Urothelium cell line (cell line): ENCODE data around the gene TATDN3.
A peak's percentile ranks its signal among the peaks of the same experiment; 100 is the strongest.
"Not testable (repeated sequence)": the region's sequence is repeated elsewhere in the genome, so short reads cannot be mapped to it uniquely, and the experiment has no call there.

Source experiments
- DNase-seq: peaks from one replicate; pipeline ENCODE4 v3.0.0; 2011; ENCODE audit warnings: low spot score, mixed read lengths
- FAIRE-seq: peaks from 2 replicates; lab custom pipeline; 2011; peaks lifted over from hg19 to GRCh38; lab: Jason Lieb, UNC

Gene TATDN3

DNA sequence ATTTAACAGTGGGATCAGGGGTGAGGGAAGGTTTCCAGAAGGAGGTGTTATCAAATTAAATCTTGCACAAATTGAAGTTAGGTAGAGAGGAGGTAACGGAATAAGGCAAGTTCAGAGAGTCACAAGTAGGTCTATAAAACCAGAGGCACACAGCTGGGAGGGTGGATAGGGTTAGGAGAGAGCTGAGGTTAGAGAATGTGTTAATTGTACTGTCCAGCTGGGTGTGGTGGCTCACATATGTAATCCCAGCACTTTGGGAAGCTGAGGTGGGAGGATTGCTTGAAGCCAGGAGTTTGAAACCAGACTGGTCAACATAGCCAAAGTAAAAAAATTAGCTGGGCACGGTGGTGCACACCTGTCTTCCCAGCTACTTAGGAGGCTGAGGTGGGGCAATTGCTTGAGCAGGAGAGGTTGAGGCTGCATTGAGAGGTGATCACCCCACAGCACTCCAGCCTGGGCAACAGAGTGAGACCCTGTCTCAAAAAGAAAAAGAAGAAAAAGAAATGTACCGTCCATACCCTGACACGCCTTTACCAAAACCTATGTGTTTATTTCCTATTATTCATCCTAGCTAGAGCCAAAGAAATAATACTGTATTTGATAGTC is 35.6 kb downstream of the TATDN3 start:
- FAIRE-seq: no peak
- no peak for DNase-seq

GRCh38 chr1:212827831-212828278 is 36.2 kb downstream of the TATDN3 start:
- FAIRE-seq (no peak), DNase-seq (no peak)

- no peak for DNase-seq
- FAIRE-seq: no peak
These were observed 36.7 kb downstream of the TATDN3 start for GRCh38 chr1:212828395-212828794.

- DNase-seq, FAIRE-seq: not testable (repeated sequence)
These were observed 41.8 kb downstream of the TATDN3 start for GRCh38 chr1:212833211-212834207.

GRCh38 chr1:212838145-212838544 is 46.5 kb downstream of the TATDN3 start:
- DNase-seq (no peak), FAIRE-seq (no peak)

DNA sequence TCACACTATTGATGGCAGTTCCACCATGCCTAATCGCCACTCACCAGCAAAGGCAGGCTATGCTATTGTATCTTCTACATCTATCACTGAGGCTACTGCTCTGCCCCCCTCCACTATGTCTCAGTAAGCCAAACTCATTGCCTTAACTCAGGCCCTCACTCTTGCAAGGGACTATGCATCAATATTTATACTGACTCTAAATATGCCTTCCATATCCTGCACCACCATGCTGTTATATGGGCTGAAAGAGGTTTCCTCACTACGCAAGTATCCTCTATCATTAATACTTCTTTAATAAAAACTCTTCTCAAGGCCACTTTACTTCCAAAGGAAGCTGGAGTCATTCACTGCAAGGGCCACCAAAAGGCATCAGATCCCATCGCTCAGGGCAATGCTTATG is 52.8 kb downstream of the TATDN3 start:
- not testable (repeated sequence) for FAIRE-seq, DNase-seq

DNA sequence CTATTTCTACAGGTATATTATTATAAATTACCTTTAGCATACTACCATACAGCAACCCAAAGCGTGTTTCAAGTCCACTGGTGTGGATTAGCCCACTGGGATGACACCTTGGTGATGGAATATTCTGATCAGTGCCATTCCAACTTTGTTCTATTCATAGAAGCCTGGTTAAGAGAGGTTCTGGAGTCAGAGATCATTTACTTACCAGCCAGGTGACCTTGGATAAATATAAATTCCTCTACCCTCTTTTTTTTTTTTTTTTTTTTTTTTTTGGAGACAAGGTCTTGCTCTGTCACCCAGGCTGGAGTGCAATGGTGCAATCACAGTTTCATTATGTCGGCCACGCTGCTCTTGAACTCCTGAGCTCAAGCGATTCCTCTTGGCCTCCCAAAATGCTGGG is 55.9 kb downstream of the TATDN3 start, which contains the start of gene SPATA45:
SPATA45 (minus strand) TSS at position 101 of the 400 bp plus-strand sequence. CDS start 11,500 bp downstream, outside the sequence.
- DNase-seq (no peak), FAIRE-seq (no peak)

DNA sequence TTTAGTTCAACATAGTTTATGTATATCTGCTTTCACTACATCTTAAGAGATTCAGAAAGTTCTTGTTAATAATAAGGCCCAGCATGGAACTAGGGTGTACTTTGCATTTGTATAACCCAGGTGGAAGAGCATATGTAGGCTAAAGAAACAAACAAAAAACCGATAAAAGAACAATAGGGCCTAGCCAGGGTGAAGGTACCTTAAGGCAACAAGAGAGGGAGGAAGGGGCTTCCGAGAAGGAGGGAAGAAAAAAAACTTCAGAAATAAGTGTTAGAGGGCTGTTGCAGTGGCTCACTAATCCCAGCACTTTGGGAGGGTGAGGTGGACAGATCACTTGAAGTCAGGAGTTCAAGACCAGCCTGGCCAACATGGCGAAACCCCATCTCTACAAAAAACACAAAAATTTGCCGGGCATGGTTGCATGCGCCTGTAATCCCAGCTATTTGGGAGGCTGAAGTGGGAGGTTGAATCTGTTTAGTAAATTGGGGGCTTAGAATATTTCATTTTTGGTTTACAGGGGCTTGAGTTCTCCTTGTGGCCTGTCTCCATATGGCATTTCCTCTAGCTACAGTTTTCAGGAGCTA is 60.5 kb downstream of the TATDN3 start:
- no peak for DNase-seq
- no peak for FAIRE-seq

DNA sequence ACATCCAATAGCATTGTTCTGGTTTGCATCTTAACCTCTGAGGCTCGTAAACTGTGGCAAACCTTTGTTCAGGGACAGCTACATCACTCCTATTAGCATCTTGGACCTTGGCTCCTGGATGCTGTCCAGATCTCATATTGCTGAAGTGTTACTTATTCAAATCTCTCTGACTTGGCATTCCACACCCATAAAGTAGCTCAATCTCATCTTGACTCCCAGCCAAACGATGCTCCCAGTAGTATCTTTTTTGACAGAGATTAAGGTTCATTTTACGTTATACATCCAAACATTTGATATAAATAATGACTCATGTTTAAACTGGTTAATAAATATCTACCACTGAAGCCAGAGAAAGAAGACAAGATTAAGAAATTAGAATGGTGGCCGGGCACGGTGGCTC is 62.0 kb downstream of the TATDN3 start:
- FAIRE-seq (no peak), DNase-seq (no peak)

GRCh38 chr1:212856755-212857154 is 65.1 kb downstream of the TATDN3 start:
- DNase-seq: no peak
- no peak for FAIRE-seq

DNA sequence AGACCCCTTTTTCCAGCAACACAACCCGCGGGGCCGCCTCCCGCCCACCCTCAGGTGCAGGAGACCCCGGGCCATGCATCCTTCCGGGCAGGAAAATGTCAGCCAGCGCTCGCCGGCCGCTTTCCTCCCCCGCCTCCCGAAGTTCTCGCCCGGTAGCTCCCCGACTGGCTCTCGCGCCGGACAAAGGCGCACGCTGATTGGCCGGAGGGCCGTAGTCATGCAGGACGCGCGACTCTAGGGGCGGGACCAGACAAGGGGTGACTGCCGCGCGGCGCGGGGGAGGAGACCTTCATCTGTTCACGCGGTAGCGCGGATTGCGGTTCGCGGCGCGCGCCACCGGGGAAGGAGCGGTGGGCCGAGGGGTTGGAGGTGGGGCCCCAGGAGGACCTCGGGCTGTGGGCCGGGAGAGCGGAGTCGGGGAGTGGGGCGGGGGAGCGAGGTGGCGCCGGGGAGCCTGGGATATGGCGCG is 66.3 kb downstream of the TATDN3 start, which contains the start of gene FLVCR1:
FLVCR1 (plus strand) TSS at position 284 of the 469 bp plus-strand sequence; CDS start at position 462, 178 bp downstream.
- FAIRE-seq: peak; percentile 83
- DNase-seq: peak; percentile 98

- peak; percentile 36 for DNase-seq
- FAIRE-seq: no peak
These were observed 67.0 kb downstream of the TATDN3 start for GRCh38 chr1:212858461-212859265.

DNA sequence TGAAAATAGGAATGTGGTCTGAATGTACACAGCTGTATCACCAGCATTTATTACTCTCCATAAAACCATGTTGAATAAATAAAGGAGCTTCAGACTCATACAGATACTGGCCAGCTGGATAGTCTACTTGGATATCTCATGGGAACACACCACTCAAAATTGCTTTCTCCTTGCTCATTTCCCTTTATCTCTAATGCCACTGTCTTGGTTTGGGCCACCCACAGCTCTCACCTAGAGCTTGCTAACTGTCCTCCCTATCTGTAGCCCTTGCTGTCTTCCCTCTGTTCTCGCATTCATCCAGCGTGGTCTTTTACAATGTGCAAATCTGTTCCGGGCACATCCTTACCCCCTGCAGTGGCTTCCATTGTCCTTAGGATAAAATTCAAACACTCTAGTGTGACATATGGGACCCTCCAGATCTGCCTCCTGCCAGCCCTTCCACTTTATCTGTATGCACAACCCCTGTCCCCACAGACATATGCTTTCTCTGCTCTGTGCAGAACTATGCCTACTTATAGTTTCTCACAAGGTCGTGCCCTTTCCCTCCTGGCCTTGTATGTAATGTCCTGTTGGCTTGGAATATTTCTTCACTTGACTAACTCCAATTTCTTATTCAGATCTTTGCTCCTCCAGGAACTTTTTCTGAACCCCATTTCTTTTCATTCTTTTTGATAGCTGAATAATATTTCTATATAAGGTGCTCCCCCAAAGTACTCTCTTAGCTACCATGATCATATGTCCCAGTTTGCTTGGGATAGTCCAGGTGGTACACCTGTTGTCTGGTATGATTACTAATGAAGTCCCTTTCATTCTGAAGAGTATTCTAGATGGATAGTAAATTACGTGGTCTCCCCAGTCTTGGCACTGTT is 69.3 kb downstream of the TATDN3 start:
- FAIRE-seq: no peak
- no peak for DNase-seq

DNA sequence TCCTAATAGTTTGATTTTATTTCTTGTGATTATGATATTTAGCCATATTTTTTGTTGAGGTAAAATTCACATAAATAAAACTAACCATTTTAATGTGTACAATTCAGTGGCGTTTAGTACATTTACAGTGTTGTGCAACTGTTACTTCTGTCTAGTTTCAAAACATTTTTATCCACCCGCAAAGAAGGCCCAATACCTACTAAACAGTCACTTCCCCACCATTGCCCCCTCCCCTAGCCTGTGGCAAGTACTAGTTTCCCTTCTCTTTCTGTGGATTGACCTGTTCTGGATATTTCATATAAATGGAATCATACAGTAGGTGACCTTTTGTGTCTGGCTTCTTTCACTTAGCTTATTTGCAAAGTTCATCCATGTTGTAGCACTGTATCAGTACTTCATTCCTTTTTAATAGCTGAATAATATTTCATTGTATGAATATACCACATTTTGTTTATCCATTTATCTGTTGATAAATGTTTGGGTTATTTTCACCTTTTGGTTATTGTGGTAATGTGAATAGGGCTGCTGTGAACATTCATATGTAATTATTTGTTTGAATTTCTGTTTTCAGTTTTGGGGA is 70.5 kb downstream of the TATDN3 start:
- no peak for DNase-seq
- FAIRE-seq: no peak

DNA sequence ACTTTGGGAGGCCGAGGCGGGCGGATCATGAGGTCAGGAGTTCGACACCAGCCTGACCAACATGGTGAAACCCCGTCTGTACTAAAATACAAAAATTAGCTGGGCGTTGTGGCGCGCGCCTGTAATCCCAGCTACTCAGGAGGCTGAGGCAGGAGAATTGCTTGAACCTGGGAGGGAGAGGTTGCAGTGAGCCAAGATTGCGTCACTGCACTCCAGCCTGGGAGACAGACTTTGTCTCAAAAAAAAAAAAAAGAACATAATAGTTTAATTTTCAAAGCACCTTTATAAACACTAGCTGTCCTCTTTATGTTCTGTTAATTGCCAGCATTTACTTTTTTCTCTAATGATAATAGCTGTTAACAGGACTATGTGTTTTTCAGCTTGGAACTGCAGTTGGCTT is 71.7 kb downstream of the TATDN3 start:
- DNase-seq, FAIRE-seq: not testable (repeated sequence)

DNA sequence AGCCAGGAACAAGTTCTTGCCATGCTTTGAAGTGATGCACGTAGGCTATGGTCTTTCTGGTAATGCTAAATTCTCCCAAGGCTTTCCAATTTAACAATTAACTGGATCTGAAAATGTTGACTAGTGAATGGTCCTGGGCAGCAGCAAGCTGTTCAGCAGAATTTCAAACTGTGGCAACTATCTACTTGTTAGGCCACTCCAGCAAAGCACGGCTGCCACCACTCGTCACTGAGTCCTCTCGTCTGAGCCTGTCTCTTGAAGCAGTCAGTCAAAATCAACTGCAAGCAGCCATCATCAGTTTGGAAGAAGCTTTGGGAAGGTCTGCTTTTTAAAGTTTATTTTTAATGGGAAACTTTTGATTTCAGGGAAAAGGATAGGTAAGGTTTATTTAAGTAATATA is 72.5 kb downstream of the TATDN3 start:
- no peak for FAIRE-seq
- no peak for DNase-seq
